ENCODE results near the gene PLCB3. TPM values are rescaled to one million over a fixed set of nuclear protein-coding genes. Genes with fewer than 3 reads are reported as not detected.
A peak's percentile ranks its signal among the peaks of the same experiment; 100 is the strongest.

The PLCB3 gene
- 33.5 TPM for total RNA-seq

DNA sequence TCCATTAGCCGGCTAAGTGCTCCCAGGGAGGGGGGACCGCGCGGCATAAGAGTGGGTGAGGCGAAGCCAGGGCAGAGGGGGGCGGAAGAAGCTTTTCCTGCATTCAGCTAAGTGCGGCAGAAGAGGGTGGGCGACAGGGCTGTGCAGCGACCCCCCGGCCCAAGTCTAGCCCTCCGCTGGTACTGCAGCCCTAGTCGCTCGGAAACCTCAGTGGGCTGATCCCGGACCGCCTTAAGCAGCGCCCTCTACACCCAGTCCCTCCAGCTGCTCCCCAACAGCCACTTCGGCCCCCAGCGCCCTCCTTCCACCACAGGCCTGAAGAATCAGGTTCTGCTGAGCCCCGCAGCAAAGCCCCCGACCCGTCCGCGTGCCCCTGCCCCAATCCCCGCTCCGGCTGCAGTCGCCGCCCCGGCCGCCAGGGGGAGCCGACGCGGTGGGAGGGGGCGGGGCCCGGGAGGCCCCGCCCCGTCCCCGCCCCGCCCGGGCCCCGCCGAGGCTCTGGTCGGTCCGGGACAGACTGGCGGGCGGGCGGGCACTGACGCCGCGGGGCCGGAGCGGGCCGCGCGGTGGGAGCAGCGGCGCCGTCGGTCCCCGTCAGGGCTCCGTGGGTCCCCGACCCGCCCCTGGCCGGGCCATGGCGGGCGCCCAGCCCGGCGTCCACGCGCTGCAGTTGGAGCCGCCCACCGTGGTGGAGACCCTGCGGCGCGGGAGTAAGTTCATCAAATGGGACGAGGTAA lies at the start of gene PLCB3:
PLCB3 (plus strand) TSS at position 515 of the 737 bp plus-strand sequence; CDS start at position 635, 120 bp downstream.
- no peak for DNase-seq (ENCODE audit: low spot score)

DNA sequence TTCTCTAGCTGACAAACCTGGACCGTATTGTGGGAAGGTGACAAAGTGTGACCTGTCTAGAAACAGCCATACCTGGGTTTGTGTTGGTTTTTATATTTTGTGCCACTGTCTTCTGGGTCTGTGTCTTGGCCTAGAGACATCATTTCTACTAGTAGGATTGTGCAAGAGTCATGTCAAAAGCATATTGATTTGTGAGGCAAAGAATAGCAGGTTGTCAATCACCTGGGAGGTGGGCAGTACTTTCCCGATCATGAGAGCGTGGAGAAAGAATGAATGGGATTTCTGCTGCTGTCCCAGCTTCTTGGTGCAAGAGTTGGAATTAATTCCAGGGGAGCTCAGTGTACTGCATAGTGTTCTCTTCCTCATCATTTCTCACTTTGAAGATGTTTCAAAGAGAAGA lies 49.8 kb upstream of the PLCB3 start:
- DNase-seq (ENCODE audit: low spot score) = no peak

- no peak for DNase-seq (ENCODE audit: low spot score)
These were observed 48.3 kb upstream of the PLCB3 start for GRCh38 chr11:64202992-64203391.

DNA sequence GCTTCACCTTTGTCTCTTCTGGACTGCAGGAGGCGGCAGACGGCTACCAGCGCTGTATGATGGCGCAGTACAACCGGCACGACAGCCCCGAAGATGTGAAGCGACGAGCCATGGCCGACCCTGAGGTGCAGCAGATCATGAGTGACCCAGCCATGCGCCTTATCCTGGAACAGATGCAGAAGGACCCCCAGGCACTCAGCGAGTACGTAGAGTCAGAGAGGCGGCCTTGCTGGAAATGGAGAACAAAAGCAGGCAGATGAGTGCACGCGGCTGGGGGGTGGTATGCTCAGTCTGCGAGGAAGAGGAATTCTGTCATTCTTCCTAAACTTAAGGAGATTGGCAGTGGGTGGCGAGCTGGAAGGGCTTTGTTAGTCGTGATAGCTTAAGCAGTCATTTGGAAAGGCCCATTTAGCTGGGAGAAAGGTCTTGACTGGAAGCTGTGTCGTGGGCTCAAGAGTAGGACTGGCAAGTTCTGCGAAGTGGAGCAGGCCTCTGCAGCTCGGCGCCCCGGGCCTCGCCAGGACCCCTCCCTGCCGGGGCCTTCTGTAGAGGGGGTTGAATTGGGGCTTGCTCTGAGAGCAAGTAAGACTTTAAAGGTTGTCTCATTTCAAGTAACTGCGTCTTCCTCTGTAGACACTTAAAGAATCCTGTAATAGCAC lies 47.8 kb upstream of the PLCB3 start:
- DNase-seq (ENCODE audit: low spot score) = no peak

- no peak for DNase-seq (ENCODE audit: low spot score)
These were observed 47.3 kb upstream of the PLCB3 start for GRCh38 chr11:64204080-64204440.

GRCh38 chr11:64204464-64204989 lies 46.8 kb upstream of the PLCB3 start:
- peak; percentile 89 for DNase-seq (ENCODE audit: low spot score)

- no peak for DNase-seq (ENCODE audit: low spot score)
These were observed 44.7 kb upstream of the PLCB3 start, which contains the start of gene FERMT3 for GRCh38 chr11:64206457-64207255. TSS of gene FERMT3 (plus strand) at chr11:64206721. CDS start at chr11:64207365, 644 bp downstream.

GRCh38 chr11:64207256-64208085 lies 43.9 kb upstream of the PLCB3 start:
- DNase-seq (ENCODE audit: low spot score) = no peak

GRCh38 chr11:64208086-64208795 lies 43.1 kb upstream of the PLCB3 start:
- no peak for DNase-seq (ENCODE audit: low spot score)

GRCh38 chr11:64208796-64209562 lies 42.4 kb upstream of the PLCB3 start:
- no peak for DNase-seq (ENCODE audit: low spot score)

- DNase-seq (ENCODE audit: low spot score) = no peak
These were observed 41.8 kb upstream of the PLCB3 start for GRCh38 chr11:64209563-64209843.

DNA sequence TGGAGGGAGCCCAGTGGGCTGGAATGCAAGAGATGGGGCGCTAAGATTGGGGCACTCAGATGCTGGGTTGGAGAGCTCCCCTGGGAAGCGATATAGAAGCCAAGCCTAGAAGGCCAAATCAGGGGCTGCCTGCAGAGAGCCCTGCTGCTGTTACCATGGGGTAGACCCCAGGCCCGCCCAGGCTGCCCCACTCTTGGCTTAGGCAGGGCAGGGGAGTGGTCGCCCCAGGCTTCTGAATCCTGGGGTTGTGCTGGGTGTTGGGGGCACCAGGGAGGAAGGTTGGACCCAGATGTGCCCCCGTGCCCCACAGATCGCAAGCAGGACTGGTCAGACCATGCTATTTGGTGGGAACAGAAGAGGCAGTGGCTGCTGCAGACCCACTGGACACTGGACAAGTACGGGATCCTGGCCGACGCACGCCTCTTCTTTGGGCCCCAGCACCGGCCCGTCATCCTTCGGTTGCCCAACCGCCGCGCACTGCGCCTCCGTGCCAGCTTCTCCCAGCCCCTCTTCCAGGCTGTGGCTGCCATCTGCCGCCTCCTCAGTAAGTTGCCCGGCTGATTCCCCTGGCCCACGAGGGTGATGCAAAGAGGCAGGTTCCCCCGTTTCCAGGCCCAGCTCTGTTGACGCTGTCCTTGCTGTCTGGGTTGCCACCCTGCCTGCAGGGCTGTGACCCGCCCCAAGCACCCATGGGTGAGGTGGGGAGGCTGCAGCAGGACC lies 40.9 kb upstream of the PLCB3 start:
- no peak for DNase-seq (ENCODE audit: low spot score)

DNA sequence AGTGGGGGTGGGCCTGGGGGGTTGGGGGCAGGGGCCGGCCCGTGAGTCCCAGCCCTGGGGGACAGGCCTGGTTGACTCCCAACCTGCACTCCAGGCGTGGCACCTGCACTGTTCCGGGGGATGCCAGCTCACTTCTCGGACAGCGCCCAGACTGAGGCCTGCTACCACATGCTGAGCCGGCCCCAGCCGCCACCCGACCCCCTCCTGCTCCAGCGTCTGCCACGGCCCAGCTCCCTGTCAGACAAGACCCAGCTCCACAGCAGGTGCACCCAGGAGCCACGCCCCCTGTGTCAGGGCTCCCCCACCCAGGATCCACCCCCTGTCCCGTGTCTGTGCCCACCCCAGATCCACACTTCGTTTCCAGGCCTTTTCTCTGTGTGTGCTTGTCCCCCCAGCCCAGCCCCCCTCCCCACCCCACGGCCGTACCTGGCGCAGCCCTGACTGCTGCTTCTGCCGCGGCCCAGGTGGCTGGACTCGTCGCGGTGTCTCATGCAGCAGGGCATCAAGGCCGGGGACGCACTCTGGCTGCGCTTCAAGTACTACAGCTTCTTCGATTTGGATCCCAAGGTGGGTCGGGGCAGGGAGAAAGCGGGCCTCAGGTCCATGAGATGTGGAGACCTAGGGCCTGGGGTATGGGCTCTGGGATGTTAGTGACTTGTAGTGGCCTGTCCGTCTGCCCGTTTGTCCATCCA lies 40.0 kb upstream of the PLCB3 start:
- DNase-seq (ENCODE audit: low spot score) = no peak

DNA sequence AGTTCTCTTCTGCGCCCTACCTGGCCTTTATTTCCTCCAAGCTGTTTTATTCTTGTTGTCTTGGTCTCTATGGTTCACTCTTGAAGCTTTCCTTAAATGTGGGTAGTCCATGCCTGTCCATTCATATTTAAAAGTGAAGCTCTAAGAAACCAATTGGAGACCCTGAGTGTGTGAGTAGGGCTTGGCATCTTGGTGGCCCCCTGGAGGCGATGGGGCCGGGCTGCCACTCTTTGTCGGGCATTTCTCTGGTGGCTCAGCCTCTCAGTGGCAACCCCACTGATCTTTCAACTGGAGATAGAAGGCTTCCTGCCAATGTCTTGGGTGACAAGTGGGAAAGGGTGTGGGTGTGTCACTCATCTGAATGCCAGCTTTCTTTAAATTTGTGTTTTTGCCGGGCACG lies 34.5 kb upstream of the PLCB3 start:
- no peak for DNase-seq (ENCODE audit: low spot score)

- DNase-seq (ENCODE audit: low spot score) = no peak
These were observed 32.5 kb upstream of the PLCB3 start for GRCh38 chr11:64218628-64219353.

- no peak for DNase-seq (ENCODE audit: low spot score)
These were observed 32.0 kb upstream of the PLCB3 start for GRCh38 chr11:64219354-64219684.

DNA sequence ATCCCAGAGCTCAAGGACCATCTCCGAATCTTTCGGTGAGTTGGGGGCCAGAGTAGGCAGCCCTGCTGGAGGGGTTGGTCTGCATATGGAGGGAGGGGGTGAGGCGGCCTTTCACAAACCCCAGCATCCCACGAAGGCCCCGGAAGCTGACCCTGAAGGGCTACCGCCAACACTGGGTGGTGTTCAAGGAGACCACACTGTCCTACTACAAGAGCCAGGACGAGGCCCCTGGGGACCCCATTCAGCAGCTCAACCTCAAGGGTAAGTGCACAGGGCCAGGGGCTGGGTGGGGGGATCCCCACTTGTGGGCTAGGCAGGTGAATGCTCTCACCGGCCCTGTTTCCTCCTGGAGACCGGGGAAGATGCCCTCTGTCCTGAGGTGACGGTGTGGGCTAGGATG lies 31.6 kb upstream of the PLCB3 start:
- DNase-seq (ENCODE audit: low spot score) = no peak

DNA sequence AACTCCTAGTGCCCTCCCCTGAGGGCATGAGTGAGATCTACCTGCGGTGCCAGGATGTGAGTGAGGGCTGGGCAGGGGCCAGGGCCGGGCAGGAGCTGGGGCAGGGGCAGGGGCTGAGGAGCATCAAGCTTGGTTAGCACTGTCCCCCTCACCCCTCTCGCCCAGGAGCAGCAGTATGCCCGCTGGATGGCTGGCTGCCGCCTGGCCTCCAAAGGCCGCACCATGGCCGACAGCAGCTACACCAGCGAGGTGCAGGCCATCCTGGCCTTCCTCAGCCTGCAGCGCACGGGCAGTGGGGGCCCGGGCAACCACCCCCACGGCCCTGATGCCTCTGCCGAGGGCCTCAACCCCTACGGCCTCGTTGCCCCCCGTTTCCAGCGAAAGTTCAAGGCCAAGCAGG lies 31.1 kb upstream of the PLCB3 start:
- DNase-seq (ENCODE audit: low spot score) = no peak

All from ureter (tissue), 1 donor.